Lung microvascular endothelial cell (primary cell): Measurements from ENCODE around the gene C1orf167. TPM values are rescaled to one million over a fixed set of nuclear protein-coding genes. Genes with fewer than 3 reads are reported as not detected.

Source experiments
- DNase-seq, 2 donors: peaks; one replicate each; pipeline versions ENCODE4 v3.0.0 to v3.0.0-alpha.2; 2010; ENCODE audit warnings: low read depth in 2 of 2
- total RNA-seq: library from RNA; depleted of rRNA; stranded (reverse); fragments of >200 nt; gene quantifications from 2 replicates; pipeline ENCODE4 v1.2.1, GENCODE V29; 2014

The C1orf167 gene
- total RNA-seq, 1 donor from 2014 or later, result 0.40 TPM

- DNase-seq, result peak; percentile 49 to 68
Observed at GRCh38 chr1:11784993-11785769, 23.2 kb downstream of the C1orf167 start.

DNA sequence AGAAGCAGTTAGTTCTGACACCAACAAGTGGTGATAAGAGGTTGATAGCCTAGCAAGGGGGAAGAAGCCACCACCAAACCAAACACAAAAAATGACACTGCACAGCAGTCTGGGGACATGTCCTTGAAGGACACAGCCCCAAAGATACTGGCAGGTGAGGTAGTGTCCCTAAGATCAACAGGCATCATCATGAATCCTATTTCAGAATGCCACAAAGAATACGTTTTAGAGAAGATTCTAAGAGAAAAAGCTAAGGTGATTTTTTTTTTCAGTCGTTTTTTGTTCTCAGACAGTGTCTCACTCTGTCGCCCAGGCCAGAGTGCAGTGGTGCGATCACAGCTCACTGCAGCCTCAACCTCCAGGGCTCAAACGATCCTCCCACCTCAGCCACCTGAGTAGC is 24.2 kb downstream of the C1orf167 start:
- DNase-seq, result no peak

- DNase-seq, result no peak
Observed at GRCh38 chr1:11787251-11787803, 25.3 kb downstream of the C1orf167 start.

DNA sequence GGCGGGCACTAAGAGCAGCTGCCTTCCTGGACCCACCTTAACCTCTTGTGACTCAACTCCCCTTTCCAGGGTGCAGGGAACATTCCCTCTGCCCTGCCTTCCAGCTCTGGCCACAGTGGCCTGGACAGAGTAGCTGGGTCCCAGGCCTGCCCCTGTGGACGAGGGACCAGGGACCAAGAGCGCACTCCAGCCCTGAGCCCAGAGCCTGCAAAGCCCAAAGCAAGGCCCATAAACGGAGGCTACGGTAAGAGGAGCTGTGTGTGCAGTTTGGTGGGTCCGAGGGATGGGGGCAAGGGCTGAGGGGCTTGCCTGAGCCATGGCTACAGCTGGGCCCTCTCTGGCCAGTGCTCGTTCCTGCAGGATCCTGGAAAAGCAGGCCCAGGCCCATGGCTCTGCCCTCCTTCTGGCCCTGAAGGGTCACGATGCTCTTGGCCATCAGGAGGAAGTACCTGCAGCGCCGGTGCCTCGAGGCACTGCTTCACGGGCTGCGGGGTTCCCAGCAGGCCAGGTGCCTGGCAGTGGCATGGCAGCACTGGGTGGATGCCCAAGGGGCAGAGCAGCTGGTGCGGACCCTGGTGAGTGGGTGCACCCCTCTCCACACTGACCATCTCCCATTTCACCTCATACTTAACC is 25.9 kb downstream of the C1orf167 start:
- DNase-seq, result no peak

DNA sequence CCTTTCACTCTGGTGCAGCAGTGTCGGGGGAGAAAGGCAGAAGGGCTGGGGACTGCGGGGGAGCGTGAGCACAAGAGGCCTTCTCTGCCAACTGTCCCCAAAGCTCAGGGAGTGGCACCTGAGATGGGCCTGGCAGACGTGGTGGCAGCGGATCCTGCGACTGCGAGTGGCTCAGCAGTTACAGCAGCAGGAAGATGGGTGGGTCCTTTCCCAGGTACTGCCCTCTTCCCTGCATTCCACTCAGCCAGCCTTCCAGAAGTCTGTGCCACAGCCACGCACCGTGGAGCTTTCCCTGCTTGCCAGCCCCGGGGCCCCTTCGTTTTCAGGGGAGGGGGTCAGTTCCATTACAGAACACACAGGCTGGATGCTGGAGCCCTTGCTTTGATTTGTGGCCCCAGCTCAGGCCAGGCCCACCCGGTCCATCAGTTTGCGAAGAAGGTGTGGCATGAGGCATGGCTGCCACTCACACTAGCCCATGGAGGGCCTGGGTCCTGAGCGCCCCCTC is 26.6 kb downstream of the C1orf167 start:
- no peak for DNase-seq

DNA sequence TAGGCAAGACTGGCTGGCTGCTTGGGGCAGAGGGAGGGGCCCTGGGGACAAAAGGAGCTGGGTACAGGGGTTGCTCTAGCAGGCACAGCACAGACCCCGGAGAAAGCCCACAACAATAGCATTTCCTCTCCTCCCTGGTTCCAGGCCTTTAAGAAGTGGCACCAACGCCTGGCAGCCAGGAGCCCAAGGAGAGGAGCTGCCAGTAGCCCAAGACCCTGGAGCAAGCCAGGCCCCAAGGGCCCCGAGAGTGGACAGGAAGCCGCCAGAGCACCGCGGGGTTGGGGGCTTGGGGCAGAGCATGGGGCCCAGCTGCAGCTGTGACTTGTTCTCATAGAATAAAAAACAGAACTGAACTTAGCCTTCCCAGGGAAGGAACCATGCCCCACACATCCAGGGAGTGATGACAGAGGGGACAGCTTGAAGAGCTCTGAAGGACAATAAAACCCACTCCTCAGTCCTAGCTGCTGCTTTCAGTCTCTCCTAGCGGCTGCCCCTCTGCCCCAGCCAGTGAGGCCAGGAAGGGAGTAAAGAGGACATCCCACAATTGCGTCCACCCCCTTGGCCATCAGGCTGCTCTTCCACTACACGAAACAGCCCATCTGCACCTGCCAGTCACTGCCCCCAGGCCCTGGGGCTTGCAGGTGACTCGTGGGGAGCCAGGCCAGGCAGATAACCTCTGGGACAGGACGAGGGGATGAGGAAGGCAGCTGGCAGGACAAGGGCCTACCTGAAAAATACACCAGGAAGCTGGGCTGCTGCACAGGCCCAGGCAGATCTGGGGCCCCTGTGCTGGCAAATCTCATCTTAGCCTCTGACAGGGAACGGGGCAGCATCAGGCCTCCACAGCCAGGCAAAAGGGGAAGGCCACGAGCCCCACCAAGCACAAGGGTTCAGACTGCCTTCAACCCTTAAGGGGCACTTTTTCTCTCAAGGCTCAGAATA is 27.4 kb downstream of the C1orf167 start:
- DNase-seq, result no peak

DNA sequence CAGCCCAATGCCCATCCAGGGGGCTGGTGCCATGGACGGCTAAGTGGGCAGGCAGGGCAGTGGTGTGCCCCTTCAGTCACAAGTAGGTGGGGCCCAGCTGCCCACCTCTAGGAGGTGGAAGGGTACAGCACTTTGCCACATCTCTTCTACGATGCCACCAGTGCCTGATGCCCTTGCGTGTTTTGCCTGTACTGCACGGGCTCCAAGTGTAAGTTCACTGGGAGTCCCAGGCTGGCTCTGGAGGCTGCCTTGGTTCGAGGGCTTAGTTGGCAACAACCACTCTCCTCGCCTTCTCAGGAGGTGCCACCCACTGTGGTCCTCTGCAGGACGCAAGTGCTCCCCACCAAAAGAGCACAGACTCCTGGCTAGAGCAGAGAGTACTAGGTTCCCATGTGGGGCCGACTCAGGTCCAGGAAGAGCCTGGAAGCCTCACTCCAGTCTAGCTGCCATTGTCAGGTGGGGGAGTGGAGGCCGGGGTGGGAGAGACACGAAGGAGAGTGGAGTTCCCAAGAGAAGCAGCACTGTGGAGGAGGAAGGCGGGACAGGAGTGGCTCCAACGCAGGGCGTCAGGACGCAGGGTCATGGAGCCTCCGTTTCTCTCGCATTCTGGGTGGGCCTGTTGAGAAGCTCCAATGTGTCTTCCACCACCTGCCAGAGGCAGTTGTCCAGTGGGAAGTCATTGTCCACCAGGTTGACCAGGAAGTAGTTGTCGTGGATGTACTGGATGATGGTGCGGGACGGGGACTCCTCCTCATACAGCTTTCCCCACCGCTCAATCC is 28.3 kb downstream of the C1orf167 start:
- DNase-seq, result no peak

GRCh38 chr1:11790880-11791715 is 29.1 kb downstream of the C1orf167 start:
- DNase-seq, result peak; percentile 47 to 91

DNA sequence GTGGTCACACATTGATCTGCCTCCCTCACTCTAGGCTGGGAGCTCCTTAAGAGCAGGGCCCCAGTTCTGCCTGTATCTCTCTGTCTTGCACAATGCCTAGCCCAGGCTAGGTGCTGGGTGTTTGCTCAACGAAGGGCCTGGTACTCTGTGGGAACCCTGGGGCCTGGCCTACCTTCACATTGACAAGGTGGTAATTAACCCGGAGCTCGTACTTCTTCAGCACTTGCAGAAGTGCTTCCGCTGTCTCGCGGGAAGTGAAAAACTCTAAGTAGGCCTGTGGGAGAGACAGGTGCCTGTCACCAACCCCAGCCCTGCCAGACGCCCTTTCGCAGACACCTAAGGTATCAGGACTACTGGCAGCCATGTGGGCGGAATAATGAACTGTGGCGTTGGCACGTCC is 30.1 kb downstream of the C1orf167 start:
- no peak for DNase-seq

GRCh38 chr1:11793819-11794218 is 31.8 kb downstream of the C1orf167 start:
- DNase-seq, result no peak

DNA sequence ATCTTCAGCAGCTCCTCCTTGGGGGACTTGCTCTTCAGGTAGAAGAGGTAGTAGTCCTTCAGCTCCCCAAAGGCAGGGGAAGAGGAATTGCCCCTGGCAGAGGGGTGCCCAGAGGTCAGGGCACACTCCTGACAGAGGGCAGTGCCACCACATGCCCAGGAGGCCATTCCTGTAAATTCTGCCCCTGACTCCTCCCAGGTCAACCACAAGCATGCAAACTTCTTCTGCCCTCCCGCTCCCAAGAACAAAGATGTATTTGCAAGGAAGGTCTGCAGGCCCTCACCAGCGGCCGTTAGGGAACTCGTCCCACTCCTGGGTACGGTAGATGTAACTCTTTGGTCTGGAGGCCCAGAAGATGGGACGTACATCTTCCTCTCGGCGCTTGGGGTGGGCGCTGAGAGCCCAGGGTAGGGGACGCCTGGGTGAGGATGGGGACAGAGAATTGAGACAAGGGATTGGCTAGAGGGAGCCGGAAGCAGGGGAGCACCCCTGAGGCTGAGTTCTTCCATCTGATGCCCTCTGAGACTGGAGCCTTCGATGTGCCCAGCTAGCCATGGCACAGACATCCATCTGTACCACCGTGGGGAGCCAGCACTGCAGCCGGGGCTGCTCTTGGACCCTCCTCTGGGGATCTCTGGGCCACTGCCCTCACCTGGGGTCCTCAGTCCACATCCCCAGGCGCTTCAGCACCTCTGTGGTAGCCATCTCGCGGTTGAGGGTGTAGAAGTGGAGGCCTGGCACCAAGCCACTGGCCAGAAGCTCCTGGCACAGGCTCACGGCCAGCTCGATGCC is 32.6 kb downstream of the C1orf167 start:
- DNase-seq, result no peak

DNA sequence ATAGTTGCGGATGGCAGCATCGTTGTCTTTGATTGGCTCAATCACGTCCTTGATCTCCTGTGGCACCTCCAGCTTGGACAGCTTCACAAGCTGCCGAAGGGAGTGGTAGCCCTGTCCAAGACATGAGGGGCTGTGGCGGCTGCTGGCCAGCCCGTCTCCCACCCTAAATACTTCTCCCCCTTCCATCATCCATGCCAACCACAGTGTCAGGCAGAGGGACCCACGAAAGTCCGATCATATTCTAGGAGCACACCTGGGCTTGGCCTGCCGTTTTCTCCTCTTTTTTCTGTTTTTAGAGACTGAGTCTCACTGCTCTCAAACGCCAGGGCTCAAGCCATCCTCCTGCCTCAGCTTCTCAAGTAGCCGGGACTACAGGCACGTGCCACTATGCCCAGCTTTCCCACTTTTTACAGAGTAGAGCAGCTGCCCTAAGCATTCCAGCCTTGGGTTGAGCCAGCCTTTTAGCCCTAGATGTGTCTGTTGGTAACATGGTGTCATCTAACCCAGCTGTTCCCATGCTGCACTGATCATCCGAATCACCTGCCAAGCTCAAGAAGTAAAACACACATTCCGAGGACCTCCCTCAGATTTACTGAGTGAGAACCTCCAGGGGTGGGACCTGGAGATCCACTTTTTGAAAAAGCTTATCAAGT is 33.4 kb downstream of the C1orf167 start:
- no peak for DNase-seq

GRCh38 chr1:11796036-11796828 is 34.2 kb downstream of the C1orf167 start:
- peak in 1 of 2 donors; percentile 60 for DNase-seq

GRCh38 chr1:11797525-11798216 is 35.7 kb downstream of the C1orf167 start:
- DNase-seq, result peak; percentile 81 to 91

DNA sequence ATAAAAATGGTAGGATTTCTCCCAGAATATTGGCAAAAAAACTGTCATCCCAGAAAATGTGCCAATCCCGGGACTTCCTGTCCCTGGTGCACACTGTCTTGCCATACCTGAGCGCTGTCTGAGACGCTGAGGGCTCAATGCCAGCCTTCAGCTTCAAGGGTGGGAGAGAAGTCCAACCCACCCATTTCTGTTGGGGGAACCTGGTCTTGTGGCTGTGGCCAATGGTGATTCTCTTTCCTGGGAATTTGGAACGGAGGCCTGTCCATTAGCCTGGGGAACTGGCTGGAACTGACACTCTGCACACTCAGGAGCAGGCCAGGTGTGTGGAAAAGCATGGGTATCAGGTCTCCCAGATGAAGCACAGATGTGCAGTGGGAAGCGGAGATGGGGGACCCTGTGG is 37.1 kb downstream of the C1orf167 start:
- DNase-seq, result no peak

DNA sequence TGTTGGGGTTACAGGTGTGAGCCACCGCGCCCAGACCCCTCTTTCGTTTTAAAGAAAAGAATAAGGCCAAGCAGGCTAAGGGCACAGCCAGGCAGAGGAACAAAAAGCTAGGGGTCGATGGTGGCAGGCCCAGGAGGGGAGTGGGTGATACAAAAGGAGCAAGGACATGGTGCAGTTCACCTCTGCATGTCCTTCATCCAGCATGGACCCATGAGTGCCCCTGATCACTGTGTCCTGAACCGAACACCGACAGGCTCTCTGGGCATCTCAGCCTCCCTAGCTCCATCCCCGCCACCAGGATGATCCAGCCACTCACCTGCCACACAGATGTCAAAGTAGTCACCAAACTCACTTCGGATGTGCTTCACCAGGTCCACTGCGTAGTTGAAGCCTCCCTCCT is 37.9 kb downstream of the C1orf167 start:
- no peak for DNase-seq

GRCh38 chr1:11800391-11800755 is 38.4 kb downstream of the C1orf167 start:
- DNase-seq, result no peak
